NK-92 (cell line): ENCODE data around the gene PIN4.
"Not testable (repeated sequence)": the region's sequence is repeated elsewhere in the genome, so short reads cannot be mapped to it uniquely, and the experiment has no call there.

Source experiments
- DNase-seq: peaks from one replicate; lab custom pipeline; 2025; ENCODE audit not compliant: unreplicated experiment; lab: John Stamatoyannopoulos, UW

PIN4 gene

GRCh38 chrX:72201836-72202536 lies 20.4 kb downstream of the PIN4 start:
- DNase-seq: no peak

- no peak for DNase-seq
Observed at GRCh38 chrX:72202792-72203401, 21.3 kb downstream of the PIN4 start.

- no peak for DNase-seq
Observed at GRCh38 chrX:72203421-72203820, 21.9 kb downstream of the PIN4 start.

DNA sequence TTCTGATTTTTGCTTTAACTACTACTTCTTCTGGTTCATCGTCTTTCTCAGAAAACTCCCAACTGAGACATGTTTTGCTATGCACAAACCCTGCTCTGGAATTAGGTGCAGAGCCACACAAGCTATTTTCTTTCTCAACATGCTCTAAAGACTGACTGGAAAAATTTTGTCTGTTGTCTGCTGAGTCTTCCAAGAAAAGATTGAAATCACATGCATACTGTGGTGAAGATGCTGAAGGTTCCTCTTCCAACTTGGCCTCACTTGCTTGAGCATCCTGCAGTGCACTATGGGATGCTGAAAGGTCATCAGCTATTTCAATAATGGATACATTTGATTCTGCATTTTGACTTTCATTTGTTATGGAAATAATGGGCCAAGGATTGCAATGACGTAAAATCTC lies 24.1 kb downstream of the PIN4 start:
- DNase-seq: no peak

DNA sequence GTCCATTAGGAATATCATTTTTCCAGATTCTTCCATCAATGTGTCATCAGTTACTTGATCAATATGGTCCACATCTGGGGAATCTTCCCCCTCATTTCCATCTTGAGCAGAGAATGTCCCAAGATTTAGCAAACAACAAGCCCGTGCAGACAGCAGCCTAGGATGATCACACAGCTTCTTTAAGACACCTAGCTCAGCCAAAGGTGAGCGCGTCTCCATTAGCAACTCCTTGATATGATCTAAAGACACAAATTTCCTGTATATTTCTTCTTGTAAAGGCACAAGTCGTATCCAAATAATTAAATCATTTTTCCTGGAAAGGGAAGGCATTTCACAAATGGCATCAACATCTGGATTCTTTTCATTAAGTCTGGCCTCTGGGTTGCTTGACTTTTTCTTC lies 25.8 kb downstream of the PIN4 start:
- DNase-seq: no peak

GRCh38 chrX:72208126-72208800 lies 26.7 kb downstream of the PIN4 start:
- no peak for DNase-seq

DNA sequence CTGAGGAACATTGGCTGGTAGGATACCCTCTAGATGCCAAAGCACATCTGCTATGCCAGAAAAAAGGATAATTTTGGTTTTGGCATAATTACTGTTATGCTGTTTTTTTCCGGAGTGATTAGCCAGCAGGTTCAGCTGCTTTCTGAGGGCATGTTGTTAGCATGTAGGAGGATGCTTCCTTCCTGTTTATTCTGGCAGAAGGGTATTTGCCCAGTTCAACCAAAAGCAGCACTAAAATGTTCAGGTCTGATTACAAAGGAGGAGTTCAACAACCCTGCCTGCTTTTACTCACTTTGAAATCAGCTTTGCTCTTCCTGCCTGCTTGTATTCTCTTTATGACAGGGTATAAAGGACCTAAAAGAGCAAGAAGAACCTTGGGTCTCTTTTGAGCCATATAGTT lies 35.4 kb downstream of the PIN4 start:
- no peak for DNase-seq

DNA sequence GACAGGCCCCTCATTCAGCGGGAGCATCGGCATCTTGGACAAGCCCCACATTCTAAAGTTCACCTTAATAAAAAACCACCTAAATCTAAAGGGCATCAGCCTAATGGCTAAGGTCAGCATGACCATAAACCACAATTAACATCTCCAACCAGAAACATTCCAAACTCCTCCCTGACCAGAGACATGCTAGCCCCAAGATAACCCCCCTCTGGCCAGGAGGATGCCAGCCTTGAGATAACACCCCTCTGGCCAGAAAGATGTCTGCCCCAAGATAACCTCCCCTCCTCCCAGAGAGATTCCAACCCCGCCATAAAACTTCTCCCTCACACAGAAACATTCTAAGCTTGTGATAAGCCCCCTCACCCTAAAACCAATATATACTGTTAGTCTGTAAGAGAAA lies 38.8 kb downstream of the PIN4 start:
- DNase-seq: not testable (repeated sequence)

GRCh38 chrX:72230290-72230689 lies 48.7 kb downstream of the PIN4 start:
- DNase-seq: no peak

- DNase-seq: no peak
Observed at GRCh38 chrX:72236841-72237240, 55.3 kb downstream of the PIN4 start.

DNA sequence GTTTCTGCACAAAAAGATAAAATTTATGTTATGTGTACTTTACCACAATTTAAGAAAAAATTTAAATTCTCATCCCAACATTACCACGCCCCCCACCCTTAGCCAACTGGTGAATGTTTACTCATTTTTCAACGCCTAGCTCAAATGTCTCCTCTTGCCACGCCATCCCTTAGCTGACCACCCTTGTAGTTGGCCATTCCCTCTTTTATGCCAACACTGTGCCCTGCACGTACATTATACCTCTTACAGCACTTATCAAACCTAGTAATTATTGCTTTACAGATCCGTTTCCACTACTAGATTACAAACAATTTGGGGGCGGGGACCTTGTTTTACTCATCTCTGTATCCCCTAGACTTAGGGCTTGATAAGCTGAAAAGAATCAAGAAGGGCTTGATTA lies 56.6 kb downstream of the PIN4 start:
- DNase-seq: no peak

DNA sequence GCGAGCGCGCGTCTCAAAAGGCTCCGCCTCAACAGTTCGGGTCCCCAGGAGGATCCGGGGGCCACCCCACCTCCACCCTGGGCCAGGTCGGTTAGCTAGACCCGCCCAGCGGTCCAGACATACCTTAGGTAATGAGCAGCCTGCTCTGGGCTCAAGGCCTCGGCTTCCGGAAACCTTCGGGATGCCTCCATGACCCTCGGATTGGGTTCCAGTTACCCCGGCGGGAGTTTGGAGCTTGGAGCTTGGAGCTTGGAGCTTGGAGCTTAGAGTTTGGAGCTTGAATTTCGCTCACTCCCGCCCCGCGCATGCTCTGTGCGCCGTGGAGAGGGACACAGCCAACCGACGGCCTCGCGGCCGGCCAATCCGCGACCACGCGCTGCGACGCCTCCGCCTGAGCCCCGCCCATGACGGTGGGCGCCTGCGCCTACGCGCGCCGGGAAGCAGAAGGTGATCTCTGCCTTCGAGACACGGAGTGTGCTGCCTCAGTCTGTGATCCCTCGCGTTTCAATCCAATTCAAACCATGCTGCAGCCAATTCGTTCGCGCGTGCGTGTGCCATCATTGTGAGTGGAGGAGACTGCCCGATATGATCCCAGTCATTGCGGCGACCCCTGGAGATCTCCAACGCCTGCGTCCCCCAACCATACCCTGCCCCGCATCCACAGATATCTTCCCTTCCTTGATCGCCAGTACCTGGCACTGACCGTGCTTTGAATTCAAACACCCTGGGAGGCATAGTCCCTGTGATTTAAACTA lies 57.3 kb downstream of the PIN4 start, which contains the start of gene ERCC6L:
Gene ERCC6L (minus strand): TSS at position 307 of the 755 bp plus-strand sequence. CDS start 116 bp downstream, at position 191.
- peak; percentile 14 for DNase-seq

DNA sequence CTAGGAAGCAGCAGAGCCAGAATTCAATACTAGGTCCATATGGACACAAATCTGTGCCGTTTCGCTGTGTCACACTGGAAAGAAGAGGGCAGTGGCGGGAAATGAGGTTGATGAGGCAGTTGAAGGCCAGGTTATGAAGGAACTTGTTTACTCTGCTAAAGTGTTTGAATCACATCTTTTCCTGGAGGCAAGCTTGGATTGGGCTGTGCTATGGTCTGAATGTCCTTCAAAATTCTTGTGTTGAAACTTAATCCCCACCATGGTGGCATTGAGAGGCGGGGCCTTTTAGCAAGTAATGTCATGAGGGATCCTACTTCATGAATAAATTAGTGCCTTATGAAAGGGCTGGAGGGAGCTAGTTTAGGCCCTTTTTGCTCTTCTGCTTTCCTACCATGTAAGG lies 59.4 kb downstream of the PIN4 start:
- no peak for DNase-seq

DNA sequence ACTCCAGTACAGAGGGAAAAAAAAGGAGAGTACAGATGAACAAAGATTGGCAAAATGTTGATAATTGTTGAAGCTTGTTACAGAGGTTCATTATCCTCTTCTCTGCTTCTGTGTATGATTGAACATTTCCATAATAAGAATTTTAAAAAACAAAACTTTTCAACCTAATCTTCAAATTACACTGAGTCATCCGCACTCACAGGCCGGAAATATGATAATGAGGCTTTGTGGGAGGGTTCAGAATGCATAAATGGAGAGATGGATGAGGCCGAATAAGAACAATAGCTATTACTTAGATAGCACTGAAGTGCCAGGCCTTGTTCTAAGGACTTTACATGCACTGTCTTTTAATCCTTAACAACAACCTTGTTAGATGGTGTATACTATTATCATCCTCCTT lies 61.9 kb downstream of the PIN4 start:
- no peak for DNase-seq

DNA sequence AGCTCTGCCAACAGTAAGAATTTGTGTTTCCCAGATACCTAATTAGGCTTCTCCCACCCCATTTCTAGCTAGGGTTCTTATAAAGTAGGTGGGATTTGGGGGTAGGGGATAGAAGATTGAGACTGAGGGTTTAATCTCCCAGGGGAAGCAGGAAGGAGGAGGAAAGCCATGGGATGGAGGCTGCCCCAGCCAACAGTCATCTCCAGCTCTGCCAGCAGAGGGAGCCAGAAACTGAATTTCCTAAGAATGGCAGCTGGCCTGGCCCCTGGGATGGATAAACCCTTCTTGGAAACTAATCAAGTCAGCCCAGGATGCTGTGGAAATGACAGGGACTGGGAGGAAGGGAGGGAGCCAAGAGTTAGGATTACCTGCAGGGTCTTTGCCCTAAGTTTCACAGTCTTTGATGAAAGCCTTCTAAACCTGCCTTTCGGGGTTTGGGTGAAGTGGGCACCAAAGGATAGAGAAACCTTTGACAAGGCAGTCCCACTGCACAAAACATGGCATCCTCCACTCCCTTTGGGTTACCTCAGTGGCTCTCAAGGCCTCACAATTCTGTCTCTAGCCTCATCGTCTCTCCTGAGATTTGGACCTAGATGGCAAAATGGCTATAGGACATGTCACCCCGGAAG lies 64.0 kb downstream of the PIN4 start:
- no peak for DNase-seq

DNA sequence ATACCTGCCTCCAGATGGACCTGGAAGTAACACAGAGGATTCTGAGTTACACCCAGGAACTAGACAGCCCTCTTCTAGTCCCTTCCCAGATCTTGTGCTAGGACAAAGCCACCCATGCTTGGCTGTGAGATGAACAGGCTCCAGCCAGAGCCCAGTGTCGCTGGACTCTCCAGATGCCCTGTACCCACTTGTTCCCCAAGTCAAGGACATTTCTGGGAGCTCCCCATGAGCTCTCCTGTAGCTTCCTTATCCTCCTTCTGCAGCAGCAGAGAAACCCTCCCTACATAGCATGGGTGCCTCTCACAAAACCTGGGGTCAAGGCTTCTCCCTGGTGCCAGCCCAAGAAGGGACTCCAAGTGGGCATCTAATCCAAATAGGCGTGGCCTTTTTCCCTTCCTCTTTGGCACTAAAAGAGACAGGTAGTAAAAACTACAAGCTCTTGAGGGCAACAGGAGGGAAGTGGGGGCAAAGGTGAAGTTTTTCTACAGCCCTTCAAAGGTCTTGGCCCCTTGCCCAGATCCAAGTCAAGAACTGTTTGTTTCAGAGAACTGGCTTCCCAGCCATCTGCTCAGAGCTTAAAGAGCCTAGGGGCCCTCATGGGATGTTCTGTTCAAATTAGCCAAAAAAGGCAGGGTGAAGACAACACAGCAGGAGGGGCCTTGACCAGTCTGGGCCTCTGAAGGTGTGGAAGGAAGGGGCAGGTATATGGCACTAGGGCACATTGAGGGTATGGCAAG lies 65.8 kb downstream of the PIN4 start:
- no peak for DNase-seq
